H9 (cell line): Measurements from ENCODE around the gene NADK. TPM values are rescaled to one million over a fixed set of nuclear protein-coding genes. Genes with fewer than 3 reads are reported as not detected.
"Not testable (repeated sequence)": the region's sequence is repeated elsewhere in the genome, so short reads cannot be mapped to it uniquely, and the experiment has no call there.

Experiments used
- DNase-seq: peaks from one replicate; pipeline ENCODE4 v3.0.0-alpha.2; 2017
- H2AFZ ChIP-seq: one replicate; pipeline ENCODE4 v1.6.1; 2013; ENCODE audit warnings: mild to moderate bottlenecking, low read length, control low read depth, moderate library complexity
- H2AK5ac ChIP-seq: 2 replicates; pipeline ENCODE4 v1.6.1; 2013; ENCODE audit warnings: low read length, control low read depth, mixed read lengths; ENCODE audit not compliant: insufficient read length
- H2BK120ac ChIP-seq: one replicate; pipeline ENCODE4 v1.6.1; 2013; ENCODE audit warnings: low read depth, mild to moderate bottlenecking, low read length, control low read depth, inconsistent platforms; ENCODE audit not compliant: poor library complexity, severe bottlenecking
- H2BK12ac ChIP-seq: 2 replicates; pipeline ENCODE4 v1.6.1; 2013; ENCODE audit warnings: low read length, control low read depth, mixed read lengths, low read depth; ENCODE audit not compliant: insufficient read length
- H2BK15ac ChIP-seq: 2 replicates; pipeline ENCODE4 v1.6.1; 2013; ENCODE audit warnings: low read depth, low read length, control low read depth
- H2BK20ac ChIP-seq: one replicate; pipeline ENCODE4 v1.6.1; 2013; ENCODE audit warnings: low read depth, mild to moderate bottlenecking, low read length, control low read depth, inconsistent platforms; ENCODE audit not compliant: poor library complexity, severe bottlenecking
- H2BK5ac ChIP-seq: 2 replicates; pipeline ENCODE4 v1.6.1; 2013; ENCODE audit warnings: low read length, control low read depth, mixed read lengths; ENCODE audit not compliant: insufficient read length
- H3K14ac ChIP-seq: 2 replicates; pipeline ENCODE4 v1.6.1; 2013; ENCODE audit warnings: low read length, control low read depth; ENCODE audit not compliant: insufficient read depth
- H3K18ac ChIP-seq: 2 replicates; pipeline ENCODE4 v1.6.1; 2013; ENCODE audit warnings: low read depth, mild to moderate bottlenecking, mixed read lengths, low read length, control low read depth; ENCODE audit not compliant: insufficient read length
- H3K23ac ChIP-seq: 2 replicates; pipeline ENCODE4 v1.6.1; 2013; ENCODE audit warnings: low read length, control low read depth, mixed read lengths, low read depth; ENCODE audit not compliant: insufficient read length
- H3K23me2 ChIP-seq: 2 replicates; pipeline ENCODE4 v1.6.1; 2013; ENCODE audit warnings: low read depth, mild to moderate bottlenecking, mixed read lengths, low read length, control low read depth; ENCODE audit not compliant: insufficient read length, poor library complexity, severe bottlenecking
- H3K27ac ChIP-seq: 2 replicates; pipeline ENCODE4 v1.5.1; 2013; ENCODE audit warnings: low read length, control low read depth, mixed read lengths, low read depth; ENCODE audit not compliant: insufficient read length
- H3K27me3 ChIP-seq: 2 replicates; pipeline ENCODE4 v1.6.1; 2013; ENCODE audit warnings: low read length, control low read depth, inconsistent platforms; ENCODE audit not compliant: insufficient read depth
- H3K4ac ChIP-seq: 2 replicates; pipeline ENCODE4 v1.6.1; 2013; ENCODE audit warnings: low read depth, mild to moderate bottlenecking, control low read depth, inconsistent platforms, low read length, moderate library complexity
- H3K4me1 ChIP-seq: 2 replicates; pipeline ENCODE4 v1.6.1; 2013; ENCODE audit warnings: low read length, control low read depth, inconsistent platforms; ENCODE audit not compliant: insufficient read depth
- H3K4me2 ChIP-seq: 2 replicates; pipeline ENCODE4 v1.6.1; 2013; ENCODE audit warnings: low read length, control low read depth, mixed read lengths; ENCODE audit not compliant: insufficient read length, insufficient read depth
- H3K56ac ChIP-seq: 2 replicates; pipeline ENCODE4 v1.6.1; 2013; ENCODE audit warnings: low read depth, mild to moderate bottlenecking, mixed read lengths, low read length, control low read depth; ENCODE audit not compliant: insufficient read length
- H3K79me1 ChIP-seq: 2 replicates; pipeline ENCODE4 v1.6.1; 2013; ENCODE audit warnings: low read depth, mild to moderate bottlenecking, moderate library complexity, low read length, control low read depth, inconsistent platforms; ENCODE audit not compliant: insufficient read depth, poor library complexity, severe bottlenecking
- H3K79me2 ChIP-seq: 2 replicates; pipeline ENCODE4 v1.6.1; 2013; ENCODE audit warnings: low read length, control low read depth, inconsistent platforms; ENCODE audit not compliant: insufficient read depth
- H3K9ac ChIP-seq: 2 replicates; pipeline ENCODE4 v1.6.1; 2013; ENCODE audit warnings: low read length, control low read depth, mixed read lengths; ENCODE audit not compliant: insufficient read length; ENCODE audit errors: extremely low read depth
- H3K9me3 ChIP-seq: one replicate; pipeline ENCODE4 v1.6.1; 2013; ENCODE audit warnings: low read depth, low read length, inconsistent platforms; ENCODE audit not compliant: control insufficient read depth
- H3T11ph ChIP-seq: one replicate; pipeline ENCODE4 v1.6.1; 2013; ENCODE audit warnings: mild to moderate bottlenecking, low read length, control low read depth, inconsistent platforms
- H4K20me1 ChIP-seq: one replicate; pipeline ENCODE4 v1.6.1; 2013; ENCODE audit not compliant: control insufficient read depth, insufficient read length, insufficient read depth
- H4K5ac ChIP-seq: 2 replicates; pipeline ENCODE4 v1.6.1; 2013; ENCODE audit warnings: low read depth, mild to moderate bottlenecking, mixed read lengths, low read length, control low read depth; ENCODE audit not compliant: insufficient read length
- H4K8ac ChIP-seq: replicated peaks from 2 replicates; pipeline ENCODE4 v1.6.1; 2013; ENCODE audit warnings: low read length, control low read depth, mixed read lengths, low read depth; ENCODE audit not compliant: insufficient read length
- H4K91ac ChIP-seq: 2 replicates; pipeline ENCODE4 v1.6.1; 2013; ENCODE audit warnings: low read depth, mild to moderate bottlenecking, moderate library complexity, mixed read lengths, low read length, control low read depth; ENCODE audit not compliant: insufficient read length
- H3K27ac Mint-ChIP-seq, 3 experiments: 2 replicates in 2 of 3; 3 replicates in 1 of 3; pipeline ENCODE4 v1.8.0; 2020 to 2021; ENCODE audit warnings: mixed read lengths in 3 of 3, mild to moderate bottlenecking in 1 of 3, moderate library complexity in 1 of 3
- H3K27me3 Mint-ChIP-seq: 2 replicates; pipeline ENCODE4 v1.8.0; 2021; ENCODE audit warnings: low read depth, mild to moderate bottlenecking, moderate library complexity, mixed read lengths
- H3K36me3 Mint-ChIP-seq, 3 experiments: 2 replicates in 2 of 3; 3 replicates in 1 of 3; pipeline ENCODE4 v1.8.0; 2020 to 2021; ENCODE audit warnings: low read depth in 3 of 3, mixed read lengths in 3 of 3; ENCODE audit not compliant: insufficient read depth in 1 of 3
- H3K4me1 Mint-ChIP-seq, 2 experiments: 2 replicates each; pipeline ENCODE4 v1.8.0; 2020; ENCODE audit warnings: mixed read lengths in 2 of 2
- H3K4me3 Mint-ChIP-seq, 2 experiments: 2 replicates in 1 of 2; 3 replicates in 1 of 2; pipeline ENCODE4 v1.8.0; 2020 to 2021; ENCODE audit warnings: mild to moderate bottlenecking in 2 of 2, mixed read lengths in 2 of 2, moderate library complexity in 1 of 2
- H3K9me3 Mint-ChIP-seq, 2 experiments: 2 replicates in 1 of 2; 3 replicates in 1 of 2; pipeline ENCODE4 v1.8.0; 2020; ENCODE audit warnings: mild to moderate bottlenecking in 2 of 2, mixed read lengths in 2 of 2, moderate library complexity in 1 of 2
- WGBS: extraction: QIAGEN DNeasy Blood & Tissue Kit; methylation state at CpG from one replicate; pipeline ENCODE4 v1.1.7; 2013; ENCODE audit warnings: missing lambda C conversion rate, low lambda C conversion rate, mixed read lengths; ENCODE audit not compliant: insufficient read length; ENCODE audit errors: extremely low coverage; 5-methylcytosine and 5-hydroxymethylcytosine counted together
- total RNA-seq: library from RNA; stranded (reverse); gene quantifications from 2 replicates; pipeline ENCODE4 v1.2.1, GENCODE V29; 2021

Gene NADK
- total RNA-seq, 1 experiment from 2014 or later = 105 TPM

- H3K14ac ChIP-seq, H3K18ac ChIP-seq, H2AFZ ChIP-seq, H3K23ac ChIP-seq, H3K27me3 Mint-ChIP-seq, H4K91ac ChIP-seq, H2BK15ac ChIP-seq, H2AK5ac ChIP-seq, H3K27ac ChIP-seq, H3K79me1 ChIP-seq, H2BK12ac ChIP-seq, H3K79me2 ChIP-seq, H3K9me3 ChIP-seq, H4K20me1 ChIP-seq, H3K9ac ChIP-seq, H4K5ac ChIP-seq, H3K4me1 ChIP-seq, H3K4me1 Mint-ChIP-seq, H2BK120ac ChIP-seq, H3K27me3 ChIP-seq, H4K8ac ChIP-seq, H3K4ac ChIP-seq, H3K9me3 Mint-ChIP-seq, H3K23me2 ChIP-seq, H2BK5ac ChIP-seq, DNase-seq, H2BK20ac ChIP-seq, H3K27ac Mint-ChIP-seq, H3K4me3 Mint-ChIP-seq, H3K56ac ChIP-seq, H3T11ph ChIP-seq, H3K4me2 ChIP-seq: not testable (repeated sequence)
- H3K36me3 Mint-ChIP-seq = peaks cover 2 to 10% (median 4%) of the 10 kb centered on the region in 3 experiments; a peak in 6 of 7 replicates
- WGBS = no CpG with 5 or more reads among the region's 20 CpGs
Observed at GRCh38 chr1:1707897-1708296, 70.4 kb downstream of the NADK start.

DNA sequence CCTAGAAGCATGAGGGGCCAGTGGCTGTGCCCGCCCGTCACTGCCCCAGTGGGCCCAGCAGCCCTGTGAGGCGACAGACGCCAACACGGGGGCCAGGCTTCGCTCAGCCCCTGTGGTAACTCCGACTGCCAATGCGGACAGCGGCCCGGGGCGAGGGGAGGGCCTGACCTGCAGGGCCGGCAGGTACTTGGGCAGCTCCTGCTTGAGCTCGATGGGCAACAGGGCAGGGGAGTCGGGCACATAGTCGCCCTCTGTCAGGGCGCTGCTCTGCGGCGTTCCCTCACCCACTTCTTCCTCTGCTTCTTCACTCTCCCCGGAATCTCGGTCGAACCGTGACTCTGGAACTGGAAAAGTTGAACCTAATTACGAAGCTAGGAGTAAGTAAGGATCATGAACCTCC lies 71.0 kb downstream of the NADK start:
- not testable (repeated sequence) for H3K4me2 ChIP-seq, H2BK15ac ChIP-seq, H3K4ac ChIP-seq, H3K56ac ChIP-seq, H3T11ph ChIP-seq, H4K91ac ChIP-seq, H3K14ac ChIP-seq, H2BK5ac ChIP-seq, H2AFZ ChIP-seq, H2BK120ac ChIP-seq, H3K79me2 ChIP-seq, H4K8ac ChIP-seq, H4K20me1 ChIP-seq, H3K4me1 Mint-ChIP-seq, H3K9me3 Mint-ChIP-seq, H3K4me1 ChIP-seq, H3K9ac ChIP-seq, H3K9me3 ChIP-seq, DNase-seq, H3K79me1 ChIP-seq, H3K23me2 ChIP-seq, H4K5ac ChIP-seq, H3K23ac ChIP-seq, H2AK5ac ChIP-seq, H3K18ac ChIP-seq, H3K27me3 Mint-ChIP-seq, H3K27ac Mint-ChIP-seq, H2BK12ac ChIP-seq, H3K4me3 Mint-ChIP-seq, H2BK20ac ChIP-seq, H3K27me3 ChIP-seq, H3K27ac ChIP-seq
- peaks cover 2 to 10% (median 4%) of the 10 kb centered on the region in 3 experiments; a peak in 6 of 7 replicates for H3K36me3 Mint-ChIP-seq
- no CpG with 5 or more reads among the region's 23 CpGs for WGBS
